ENCODE results near the gene B3GNT2. TPM values are rescaled to one million over a fixed set of nuclear protein-coding genes. Genes with fewer than 3 reads are reported as not detected.

B3GNT2 gene
- polyA plus RNA-seq, 1 of the 3 experiments (the other 2 are of a cell fraction): 6.3 TPM

DNA sequence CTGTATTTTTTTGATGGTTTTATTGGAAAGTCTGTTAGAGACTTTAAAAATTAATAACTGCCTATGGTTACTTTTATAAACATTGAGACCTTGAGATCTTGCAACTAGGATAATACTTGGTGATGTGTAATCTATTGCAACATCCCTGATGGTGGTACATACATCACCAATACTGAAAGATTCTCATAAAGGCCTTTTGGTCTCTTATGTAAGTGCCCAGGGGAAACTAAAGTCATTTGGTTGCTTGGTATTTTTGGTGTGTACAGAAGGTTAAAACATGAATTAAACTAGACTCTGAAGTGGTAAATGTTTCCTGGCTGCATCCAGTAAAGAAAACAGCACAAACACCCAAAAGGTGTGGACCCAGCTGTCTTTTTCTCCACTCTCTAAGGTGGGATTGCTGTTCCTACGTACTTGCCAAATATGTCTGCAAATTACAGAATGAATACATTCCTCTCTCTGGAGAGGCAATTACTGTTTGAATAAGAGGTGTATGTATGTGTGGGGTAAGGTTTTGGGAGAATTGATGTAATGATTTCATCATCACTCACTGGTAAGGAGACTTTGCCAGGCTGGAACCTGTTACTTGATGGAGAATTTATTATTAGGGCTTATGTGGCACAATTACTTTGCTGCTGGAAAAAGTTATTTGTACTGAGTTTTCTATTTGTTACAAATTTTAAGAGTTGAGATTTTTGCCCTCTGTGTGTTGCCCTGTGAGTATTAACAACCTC, 3.6 kb downstream of the B3GNT2 start:
- Histone ChIP-seq H3K4me2 (no peak overlapping the region), H3F3A (replicated peaks; ENCODE audit: insufficient read depth) (no peaks in the 10 kb centered on the region), H3K4me3 (ENCODE audit: low read depth in 2 of 2, low read length in 1 of 2) (no peak overlapping the region), H3K9me3 (no peaks in the 10 kb centered on the region), H3K27me3 (ENCODE audit: insufficient read depth) (no peaks in the 10 kb centered on the region), H3K4me1 (ENCODE audit: control insufficient read depth in 1 of 2, insufficient read depth in 2 of 2, low read depth in 1 of 2, low read length in 1 of 2) (peaks cover 3 to 22% of the 10 kb centered on the region in 2 experiments; a peak in 2 of 4 replicates), H3K79me2 (ENCODE audit: insufficient read depth) (peaks cover 69% of the 10 kb centered on the region), H3K27ac (ENCODE audit: low read depth in 2 of 2, low read length in 1 of 2) (no peak overlapping the region), H3K9ac (no peak overlapping the region), H3K9me2 (no peaks in the 10 kb centered on the region), H2AFZ (ENCODE audit: low read depth) (no peak overlapping the region), H4K20me1 (ENCODE audit: insufficient read depth) (peaks cover 29% of the 10 kb centered on the region), H3K36me3 (replicated peaks in 1 of 2; ENCODE audit: control insufficient read depth in 1 of 2, insufficient read depth in 2 of 2, low read length in 1 of 2) (no peaks in the 10 kb centered on the region)
- ChIA-PET POLR2A (no interaction called here), CTCF (interaction anchor here (0.7 to 2.2 kb wide), 3 partner anchors 71 to 1079 kb away, joined by 3 to 6 read pairs (median 3); no protein-coding TSS in a partner anchor)
- 94% methylated on average over 1 of the region's 1 CpG for WGBS (ENCODE audit: low lambda C conversion rate)
- DNase-seq: no peak
- no peak for TF ChIP-seq MEF2A (IDR thresholded peaks at IDR 0.05; ENCODE audit: borderline replicate concordance, low read depth)
- TF ChIP-seq YY1 (IDR thresholded peaks at IDR 0.05; ENCODE audit: low read depth): no peak

DNA sequence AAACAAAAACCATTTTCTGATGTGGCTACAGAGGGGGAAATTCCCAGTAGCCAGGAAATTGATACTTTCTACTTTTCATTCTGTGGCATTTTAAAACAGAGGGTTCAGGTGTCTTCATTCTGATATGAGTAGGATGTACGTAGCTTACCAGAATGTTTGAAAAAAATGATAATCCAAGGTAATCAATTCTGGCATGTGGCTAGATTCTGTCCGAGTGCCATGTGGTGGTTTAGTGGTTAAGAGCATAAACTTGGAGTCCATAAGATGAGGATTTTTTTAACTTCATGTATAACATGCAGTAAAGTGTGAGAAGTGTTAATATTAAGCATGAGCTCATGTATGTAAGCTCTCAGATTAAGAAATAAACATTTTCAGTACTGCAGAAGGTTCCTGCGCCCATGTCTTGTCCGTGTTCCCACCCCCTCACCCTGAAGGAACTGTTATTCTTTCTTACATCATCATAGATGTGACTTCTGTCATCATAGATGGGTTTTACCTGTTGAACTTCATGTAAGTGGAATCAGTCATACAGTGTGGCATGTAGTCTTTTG, 4.5 kb downstream of the B3GNT2 start:
- Histone ChIP-seq H3K27me3 (ENCODE audit: insufficient read depth) (no peaks in the 10 kb centered on the region), H3K9ac (no peak overlapping the region), H3K9me2 (no peaks in the 10 kb centered on the region), H3K9me3 (no peaks in the 10 kb centered on the region), H3K36me3 (replicated peaks in 1 of 2; ENCODE audit: control insufficient read depth in 1 of 2, insufficient read depth in 2 of 2, low read length in 1 of 2) (no peaks in the 10 kb centered on the region), H3F3A (replicated peaks; ENCODE audit: insufficient read depth) (no peaks in the 10 kb centered on the region), H2AFZ (ENCODE audit: low read depth) (no peak overlapping the region), H3K4me1 (ENCODE audit: control insufficient read depth in 1 of 2, insufficient read depth in 2 of 2, low read depth in 1 of 2, low read length in 1 of 2) (peaks cover 3 to 17% of the 10 kb centered on the region in 2 experiments; a peak in 2 of 4 replicates), H4K20me1 (ENCODE audit: insufficient read depth) (peaks cover 30% of the 10 kb centered on the region), H3K79me2 (ENCODE audit: insufficient read depth) (peaks cover 76% of the 10 kb centered on the region), H3K4me3 (ENCODE audit: low read depth in 2 of 2, low read length in 1 of 2) (no peak overlapping the region), H3K4me2 (no peak overlapping the region), H3K27ac (ENCODE audit: low read depth in 2 of 2, low read length in 1 of 2) (no peak overlapping the region)
- DNase-seq: no peak
- ChIA-PET CTCF (interaction anchor here (0.7 to 2.2 kb wide), 7 partner anchors 10 to 1080 kb away, joined by 3 to 6 read pairs (median 3); no protein-coding TSS in a partner anchor), POLR2A (interaction anchor here (0.7 to 1.6 kb wide), 3 partner anchors 14 to 25 kb away, joined by 3 to 4 read pairs (median 3); no protein-coding TSS in a partner anchor)
- WGBS (ENCODE audit: low lambda C conversion rate): 89% methylated on average over 4 of the region's 4 CpGs
- TF ChIP-seq TAF1 (IDR thresholded peaks at IDR 0.05; ENCODE audit: borderline replicate concordance, low read depth, low read length) (no peak), ELF1 (IDR thresholded peaks at IDR 0.05) (no peak), RXRA (IDR thresholded peaks at IDR 0.05; ENCODE audit: borderline replicate concordance, low read depth) (no peak), FOXM1 (IDR thresholded peaks at IDR 0.05; ENCODE audit: low read depth) (no peak), REST (IDR thresholded peaks at IDR 0.05; ENCODE audit: low read depth, low read length) (no peak), MXI1 (IDR thresholded peaks at IDR 0.05; ENCODE audit: low read depth, low read length) (no peak), IRF3 (IDR thresholded peaks at IDR 0.05; ENCODE audit: low read depth, low read length) (no peak), ZBTB33 (IDR thresholded peaks at IDR 0.05; ENCODE audit: borderline replicate concordance, low read depth) (no peak), JUND (IDR thresholded peaks at IDR 0.05) (no peak), TEAD4 (IDR thresholded peaks at IDR 0.05; ENCODE audit: borderline replicate concordance, insufficient read depth) (no peak), FOSL2 (IDR thresholded peaks at IDR 0.05; ENCODE audit: borderline replicate concordance, low read depth) (no peak), MEF2A (IDR thresholded peaks at IDR 0.05; ENCODE audit: borderline replicate concordance, low read depth) (no peak)
- TF ChIP-seq, protein P1, sequence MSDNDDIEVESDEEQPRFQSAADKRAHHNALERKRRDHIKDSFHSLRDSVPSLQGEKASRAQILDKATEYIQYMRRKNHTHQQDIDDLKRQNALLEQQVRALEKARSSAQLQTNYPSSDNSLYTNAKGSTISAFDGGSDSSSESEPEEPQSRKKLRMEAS (IDR thresholded peaks at IDR 0.05; ENCODE audit: low read depth): no peak
- TF ChIP-seq, protein P2, sequence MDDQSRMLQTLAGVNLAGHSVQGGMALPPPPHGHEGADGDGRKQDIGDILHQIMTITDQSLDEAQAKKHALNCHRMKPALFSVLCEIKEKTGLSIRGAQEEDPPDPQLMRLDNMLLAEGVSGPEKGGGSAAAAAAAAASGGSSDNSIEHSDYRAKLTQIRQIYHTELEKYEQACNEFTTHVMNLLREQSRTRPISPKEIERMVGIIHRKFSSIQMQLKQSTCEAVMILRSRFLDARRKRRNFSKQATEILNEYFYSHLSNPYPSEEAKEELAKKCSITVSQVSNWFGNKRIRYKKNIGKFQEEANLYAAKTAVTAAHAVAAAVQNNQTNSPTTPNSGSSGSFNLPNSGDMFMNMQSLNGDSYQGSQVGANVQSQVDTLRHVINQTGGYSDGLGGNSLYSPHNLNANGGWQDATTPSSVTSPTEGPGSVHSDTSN (IDR thresholded peaks at IDR 0.05): no peak
- TF ChIP-seq, protein P3, sequence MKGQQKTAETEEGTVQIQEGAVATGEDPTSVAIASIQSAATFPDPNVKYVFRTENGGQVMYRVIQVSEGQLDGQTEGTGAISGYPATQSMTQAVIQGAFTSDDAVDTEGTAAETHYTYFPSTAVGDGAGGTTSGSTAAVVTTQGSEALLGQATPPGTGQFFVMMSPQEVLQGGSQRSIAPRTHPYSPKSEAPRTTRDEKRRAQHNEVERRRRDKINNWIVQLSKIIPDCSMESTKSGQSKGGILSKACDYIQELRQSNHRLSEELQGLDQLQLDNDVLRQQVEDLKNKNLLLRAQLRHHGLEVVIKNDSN (IDR thresholded peaks at IDR 0.05; ENCODE audit: borderline replicate concordance, low read depth): no peak
